PFSK-1 (cell line): ENCODE data around the gene SLC12A9.

ENCODE experiments used
- POLR2AphosphoS5 ChIP-seq: IDR thresholded peaks from 2 replicates; pipeline ENCODE4 v1.6.1; 2012; ENCODE audit warnings: low read depth, mild to moderate bottlenecking, control low read depth, low read length, moderate library complexity
- TAF1 ChIP-seq: IDR thresholded peaks from 2 replicates; pipeline ENCODE4 v1.6.1; 2012; ENCODE audit warnings: low read length, control low read depth, borderline replicate concordance; ENCODE audit not compliant: insufficient read depth
- TF ChIP-seq, protein P1 (sequence below), 2 experiments: IDR thresholded peaks; 2 replicates each; pipeline versions ENCODE4 v1.6.1 to v1.8.0; 2011 to 2012; ENCODE audit warnings: low read depth in 2 of 2, low read length in 2 of 2, control low read depth in 1 of 2, inconsistent platforms in 1 of 2, mild to moderate bottlenecking in 1 of 2, moderate library complexity in 1 of 2; ENCODE audit not compliant: insufficient read depth in 1 of 2

DNA sequence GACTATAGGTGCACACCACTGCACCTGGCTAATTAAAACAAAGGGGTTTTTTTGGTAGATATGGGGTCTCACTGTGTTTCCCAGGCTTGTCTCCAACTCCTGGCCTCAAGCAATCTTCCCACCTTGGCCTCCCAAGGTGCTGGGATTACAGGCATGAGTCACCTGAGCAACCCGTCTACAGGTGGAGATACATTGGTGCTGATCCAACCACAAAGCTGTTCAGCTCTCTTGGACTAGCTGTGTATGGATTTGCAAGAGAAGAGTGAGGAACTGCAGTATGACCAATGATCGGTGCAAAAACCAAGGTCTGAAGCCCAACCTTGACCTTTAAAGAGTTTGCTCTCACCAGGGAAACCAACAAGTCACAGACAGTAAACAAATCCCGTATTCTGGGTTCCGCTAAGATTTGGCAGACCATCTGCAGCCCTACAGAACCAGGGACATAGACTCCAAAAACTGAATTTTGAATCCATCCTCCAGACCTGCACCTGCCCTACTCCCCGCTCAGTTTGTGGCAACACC lies 44.1 kb upstream of the SLC12A9 start:
- TF ChIP-seq POLR2AphosphoS5, result no peak
- TF ChIP-seq, protein P1, sequence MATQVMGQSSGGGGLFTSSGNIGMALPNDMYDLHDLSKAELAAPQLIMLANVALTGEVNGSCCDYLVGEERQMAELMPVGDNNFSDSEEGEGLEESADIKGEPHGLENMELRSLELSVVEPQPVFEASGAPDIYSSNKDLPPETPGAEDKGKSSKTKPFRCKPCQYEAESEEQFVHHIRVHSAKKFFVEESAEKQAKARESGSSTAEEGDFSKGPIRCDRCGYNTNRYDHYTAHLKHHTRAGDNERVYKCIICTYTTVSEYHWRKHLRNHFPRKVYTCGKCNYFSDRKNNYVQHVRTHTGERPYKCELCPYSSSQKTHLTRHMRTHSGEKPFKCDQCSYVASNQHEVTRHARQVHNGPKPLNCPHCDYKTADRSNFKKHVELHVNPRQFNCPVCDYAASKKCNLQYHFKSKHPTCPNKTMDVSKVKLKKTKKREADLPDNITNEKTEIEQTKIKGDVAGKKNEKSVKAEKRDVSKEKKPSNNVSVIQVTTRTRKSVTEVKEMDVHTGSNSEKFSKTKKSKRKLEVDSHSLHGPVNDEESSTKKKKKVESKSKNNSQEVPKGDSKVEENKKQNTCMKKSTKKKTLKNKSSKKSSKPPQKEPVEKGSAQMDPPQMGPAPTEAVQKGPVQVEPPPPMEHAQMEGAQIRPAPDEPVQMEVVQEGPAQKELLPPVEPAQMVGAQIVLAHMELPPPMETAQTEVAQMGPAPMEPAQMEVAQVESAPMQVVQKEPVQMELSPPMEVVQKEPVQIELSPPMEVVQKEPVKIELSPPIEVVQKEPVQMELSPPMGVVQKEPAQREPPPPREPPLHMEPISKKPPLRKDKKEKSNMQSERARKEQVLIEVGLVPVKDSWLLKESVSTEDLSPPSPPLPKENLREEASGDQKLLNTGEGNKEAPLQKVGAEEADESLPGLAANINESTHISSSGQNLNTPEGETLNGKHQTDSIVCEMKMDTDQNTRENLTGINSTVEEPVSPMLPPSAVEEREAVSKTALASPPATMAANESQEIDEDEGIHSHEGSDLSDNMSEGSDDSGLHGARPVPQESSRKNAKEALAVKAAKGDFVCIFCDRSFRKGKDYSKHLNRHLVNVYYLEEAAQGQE (IDR thresholded peaks at IDR 0.05; ENCODE audit: insufficient read depth in 1 of 2, low read depth in 2 of 2, low read length in 2 of 2), result no peak
- no peak for TF ChIP-seq TAF1
